ENCODE measurements around the gene CASQ1.

Gene CASQ1

DNA sequence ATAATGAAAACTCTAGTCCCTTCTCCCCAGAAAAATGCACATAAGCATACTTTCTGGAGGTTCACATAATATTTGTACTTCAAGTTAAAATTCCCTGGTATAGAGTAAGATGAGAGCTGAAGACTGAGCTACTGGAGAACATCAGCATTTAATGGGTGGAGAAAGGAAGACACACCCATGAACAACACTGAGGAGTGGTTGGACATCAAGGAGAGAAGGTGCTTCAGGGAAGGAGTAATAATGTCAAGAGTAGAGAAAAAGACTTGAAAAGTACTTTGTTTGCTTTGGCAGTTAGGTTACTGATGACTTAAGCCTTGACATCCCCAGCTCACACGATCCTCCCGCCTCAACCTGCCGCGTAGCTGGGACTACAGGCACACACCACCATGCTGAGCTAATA is 36.7 kb downstream of the CASQ1 start:
- DNase-seq (ENCODE audit: low spot score) = no peak

DNA sequence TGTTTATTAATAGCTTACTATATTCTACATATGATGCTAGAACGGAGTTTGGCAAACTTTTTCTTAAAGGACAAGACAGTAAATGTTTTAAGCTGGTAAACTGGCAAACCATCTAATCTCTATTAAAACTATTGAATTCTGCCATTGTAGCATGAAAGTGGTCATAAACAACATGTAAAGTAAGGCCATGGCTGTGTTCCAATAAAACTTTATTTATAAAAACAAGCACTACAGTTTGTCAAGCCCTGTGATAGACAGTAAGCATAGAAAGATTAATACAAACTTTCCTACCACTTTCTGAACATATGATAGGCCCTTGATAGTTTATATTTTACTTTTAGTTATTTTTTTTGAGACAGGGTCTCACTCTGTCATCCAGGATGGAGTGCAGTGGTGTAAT is 37.2 kb downstream of the CASQ1 start:
- no peak for DNase-seq (ENCODE audit: low spot score)

DNA sequence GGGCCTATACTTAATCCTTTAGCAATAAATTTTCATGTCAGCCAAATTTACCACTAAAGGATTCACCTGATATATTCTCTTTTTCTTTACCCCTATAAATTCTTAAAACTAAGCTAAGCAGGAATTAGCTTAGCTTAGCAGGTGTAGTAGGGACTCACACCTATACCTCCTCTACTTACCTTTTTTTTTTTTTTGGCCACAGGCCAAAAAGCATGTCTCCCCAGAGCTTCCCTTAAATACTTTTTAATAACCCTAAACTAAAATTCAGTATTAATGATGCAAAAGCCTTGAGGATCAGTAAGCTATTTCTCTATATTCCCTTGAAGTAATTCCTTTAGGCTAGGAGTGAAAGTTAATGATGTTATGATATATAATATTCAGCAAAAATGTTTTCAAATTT is 38.1 kb downstream of the CASQ1 start:
- no peak for DNase-seq (ENCODE audit: low spot score)

DNA sequence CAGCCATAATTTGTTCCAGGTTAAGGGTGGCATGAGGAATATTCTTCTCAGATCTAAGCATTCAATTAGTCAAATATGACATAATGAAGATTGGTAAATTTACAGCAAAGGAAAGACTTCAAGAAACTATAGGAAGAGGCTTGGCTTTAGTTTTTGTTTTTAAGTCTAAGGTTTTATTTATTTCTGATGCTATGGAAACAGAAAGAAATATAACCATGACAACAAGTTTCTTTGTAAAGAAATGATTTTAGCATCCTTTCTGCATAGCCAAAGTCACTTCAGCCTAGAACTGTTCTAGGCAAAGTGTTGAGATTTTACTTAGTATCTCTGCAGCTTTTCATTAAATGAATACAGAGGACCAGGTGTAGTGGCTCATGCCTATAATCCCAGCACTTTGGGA is 42.5 kb downstream of the CASQ1 start:
- no peak for DNase-seq (ENCODE audit: low spot score)

DNA sequence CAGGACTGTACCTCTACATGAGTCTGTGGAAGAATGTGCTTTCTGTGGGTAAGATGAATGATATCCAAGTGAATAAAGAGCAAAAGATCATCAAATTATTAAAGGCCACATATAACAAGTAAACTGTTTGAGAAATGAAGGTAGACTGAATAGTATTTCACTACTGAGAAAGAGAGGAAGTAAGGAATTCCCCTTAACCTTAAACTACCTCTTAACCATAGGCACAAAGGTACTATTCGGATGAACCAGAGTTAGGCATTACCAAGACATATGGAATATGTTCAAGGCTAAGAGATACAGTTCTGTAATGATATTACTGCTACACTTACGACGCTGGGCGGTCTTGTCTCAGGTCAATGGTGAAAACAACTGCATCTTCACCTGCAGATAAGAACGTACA is 46.4 kb downstream of the CASQ1 start:
- DNase-seq (ENCODE audit: low spot score) = no peak

DNA sequence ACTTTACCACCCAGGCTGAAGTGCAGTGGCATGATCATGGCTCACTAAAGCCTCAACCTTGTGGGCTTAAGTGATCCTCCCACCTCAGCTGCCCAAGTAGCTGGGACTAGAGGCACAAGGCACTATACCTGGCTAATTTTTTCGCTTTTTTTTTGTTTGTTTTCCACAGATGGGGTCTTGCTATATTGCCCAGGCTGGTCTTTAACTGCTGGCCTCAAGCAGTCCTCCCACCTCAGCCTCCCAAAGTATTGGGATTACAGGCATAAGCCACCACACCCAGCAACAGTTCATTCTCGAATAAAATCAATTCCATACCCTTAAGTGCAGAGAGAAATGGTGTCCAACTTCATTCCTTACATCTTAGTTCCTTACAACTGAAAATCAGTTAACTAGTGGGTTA is 47.2 kb downstream of the CASQ1 start:
- DNase-seq (ENCODE audit: low spot score) = no peak

DNA sequence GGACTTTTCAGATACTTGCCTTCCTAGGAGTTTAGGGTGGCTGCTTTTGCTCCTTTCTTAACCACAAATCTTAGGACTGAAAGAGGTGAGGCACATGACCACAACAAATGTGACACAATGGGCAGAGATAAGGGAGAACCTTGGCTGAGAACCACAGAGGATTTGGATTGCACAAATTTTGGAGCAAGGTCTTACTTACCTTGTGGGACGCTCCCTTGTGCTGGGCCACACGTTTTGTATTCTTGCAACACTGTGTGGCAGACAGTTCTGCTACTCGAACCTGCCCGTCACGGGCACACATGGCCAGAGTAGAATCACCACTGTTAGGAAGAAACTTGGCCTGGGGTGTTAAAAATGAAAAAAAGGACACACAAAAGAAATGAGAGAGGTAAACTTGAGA is 48.0 kb downstream of the CASQ1 start:
- no peak for DNase-seq (ENCODE audit: low spot score)

DNA sequence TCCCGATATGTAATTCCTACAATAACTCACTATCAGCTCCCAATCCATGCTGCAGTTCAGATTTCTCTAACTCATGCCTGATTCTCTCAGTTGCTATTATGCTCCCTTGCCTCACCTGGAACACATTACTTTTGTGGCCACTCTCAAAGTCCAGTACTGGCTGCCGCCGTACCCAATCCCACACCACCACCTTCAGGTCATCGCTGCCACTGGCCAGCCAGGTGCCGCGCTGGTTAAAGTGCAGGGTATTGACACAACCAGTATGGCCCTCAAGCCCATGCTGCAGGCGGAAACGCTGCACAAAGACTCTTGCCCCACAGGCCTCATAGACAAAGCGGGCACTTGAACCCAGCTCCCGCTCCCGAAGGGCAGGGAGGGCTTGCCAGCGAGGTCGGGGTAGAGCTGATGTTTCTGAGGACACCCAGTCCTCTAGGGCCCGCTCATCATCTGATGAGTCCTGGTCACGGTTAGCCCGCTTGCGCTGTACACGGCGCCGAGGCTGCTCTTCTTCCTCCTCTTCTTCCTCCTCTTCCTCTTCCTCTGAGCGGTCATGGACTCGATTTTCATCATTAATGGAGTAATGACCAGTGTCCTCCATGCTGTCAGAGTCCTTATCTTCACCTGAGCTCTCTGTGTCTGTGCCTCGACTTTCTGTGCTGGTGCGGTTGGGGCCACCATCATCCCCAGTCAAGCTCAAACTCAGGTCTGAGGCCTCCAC is 49.4 kb downstream of the CASQ1 start:
- no peak for DNase-seq (ENCODE audit: low spot score)

DNA sequence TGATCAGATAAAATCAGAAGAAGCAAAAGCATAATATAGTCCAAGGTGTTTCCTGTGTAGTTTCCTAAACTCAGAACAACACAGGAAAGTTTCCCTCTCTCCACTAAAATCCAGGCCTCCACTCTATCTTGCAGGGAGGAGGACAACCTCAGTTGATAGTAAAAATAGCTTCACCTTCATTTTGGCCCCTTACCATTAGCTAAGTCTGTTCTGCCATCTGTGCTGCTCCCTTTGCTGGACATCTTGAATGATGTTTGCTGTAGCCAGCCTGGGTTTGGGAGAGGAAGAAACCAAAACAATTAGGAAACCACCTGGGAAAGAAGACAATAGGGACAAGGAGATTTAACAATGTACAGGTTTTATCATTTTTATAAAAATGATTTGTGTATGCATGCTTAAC is 53.4 kb downstream of the CASQ1 start:
- no peak for DNase-seq (ENCODE audit: low spot score)

DNA sequence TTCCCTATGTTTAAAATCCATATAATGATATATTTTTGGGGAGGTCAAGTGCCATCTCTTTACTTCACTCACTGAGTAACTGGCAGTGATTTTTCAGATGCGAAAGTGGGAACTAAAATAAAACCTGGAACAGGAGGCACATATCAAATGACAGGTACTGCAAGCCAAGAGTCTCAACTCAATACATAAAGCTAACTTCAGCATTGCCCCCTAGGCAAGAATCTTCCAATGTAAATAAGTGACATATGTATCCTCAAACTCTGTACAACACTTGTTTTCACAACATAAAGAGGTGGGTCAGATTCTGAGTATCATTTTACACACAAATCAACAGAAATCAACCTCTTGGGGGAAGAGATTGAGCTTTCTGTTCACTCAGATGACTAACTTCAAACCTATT is 53.8 kb downstream of the CASQ1 start:
- DNase-seq (ENCODE audit: low spot score) = no peak

DNA sequence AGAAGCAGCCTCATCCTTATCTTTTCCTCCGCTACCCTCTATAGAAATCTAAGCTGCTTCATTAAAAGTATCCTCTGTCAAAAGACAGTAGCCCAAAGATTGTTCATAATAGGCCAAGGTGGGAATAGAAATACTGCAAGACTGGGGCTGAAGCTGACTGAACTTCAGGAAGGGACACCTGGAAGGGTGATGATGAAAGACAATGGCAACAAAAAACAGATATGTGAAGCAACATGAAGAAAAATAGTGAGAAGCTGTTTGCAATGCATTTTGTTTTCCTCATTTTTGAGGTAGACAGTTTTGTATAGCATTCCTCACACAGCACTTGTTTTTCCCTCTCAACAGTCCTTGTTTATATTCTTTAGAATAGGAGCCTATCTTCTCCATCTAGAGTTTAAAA is 55.1 kb downstream of the CASQ1 start:
- DNase-seq (ENCODE audit: low spot score) = no peak

DNA sequence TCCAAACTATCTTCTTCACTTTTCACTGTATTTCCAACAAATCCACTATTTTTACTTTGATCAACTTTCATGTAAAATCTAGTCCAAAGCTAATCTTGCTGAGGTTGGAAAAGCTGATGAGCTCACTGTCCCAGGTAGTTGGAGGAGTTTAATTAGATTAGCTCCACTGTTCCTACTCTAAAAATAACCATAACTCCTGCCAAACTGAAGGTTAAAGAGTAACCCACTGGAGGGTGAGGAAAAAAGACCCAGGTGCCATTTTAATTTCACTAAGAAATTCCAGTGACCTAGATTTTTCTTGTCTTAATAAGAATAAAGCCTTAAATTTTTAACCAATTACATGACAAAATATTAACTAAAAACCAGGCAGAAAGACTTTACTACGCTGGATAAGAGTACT is 56.7 kb downstream of the CASQ1 start:
- no peak for DNase-seq (ENCODE audit: low spot score)

DNA sequence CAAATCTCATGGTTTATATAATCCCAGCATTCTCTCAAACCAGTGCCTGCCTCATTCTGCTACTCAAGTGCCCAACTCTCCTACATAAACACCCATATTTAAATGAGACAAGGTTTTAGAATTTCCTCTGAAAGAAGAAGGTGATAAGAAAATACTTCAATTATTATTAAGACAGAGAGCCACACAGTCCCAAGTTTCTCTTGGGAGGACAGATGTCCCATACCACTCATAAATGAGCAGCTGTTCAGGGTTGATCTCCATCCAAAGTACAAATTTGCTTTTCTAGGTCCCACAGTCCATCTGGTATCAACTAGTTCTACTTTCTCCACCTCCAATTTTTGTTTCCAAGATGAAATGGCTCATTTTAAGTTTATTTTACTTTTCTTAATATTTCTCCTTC is 60.6 kb downstream of the CASQ1 start:
- DNase-seq (ENCODE audit: low spot score) = no peak
